Measurements from ENCODE around the gene DUOX2.
"Not testable (repeated sequence)": the region's sequence is repeated elsewhere in the genome, so short reads cannot be mapped to it uniquely, and the experiment has no call there.

DNA sequence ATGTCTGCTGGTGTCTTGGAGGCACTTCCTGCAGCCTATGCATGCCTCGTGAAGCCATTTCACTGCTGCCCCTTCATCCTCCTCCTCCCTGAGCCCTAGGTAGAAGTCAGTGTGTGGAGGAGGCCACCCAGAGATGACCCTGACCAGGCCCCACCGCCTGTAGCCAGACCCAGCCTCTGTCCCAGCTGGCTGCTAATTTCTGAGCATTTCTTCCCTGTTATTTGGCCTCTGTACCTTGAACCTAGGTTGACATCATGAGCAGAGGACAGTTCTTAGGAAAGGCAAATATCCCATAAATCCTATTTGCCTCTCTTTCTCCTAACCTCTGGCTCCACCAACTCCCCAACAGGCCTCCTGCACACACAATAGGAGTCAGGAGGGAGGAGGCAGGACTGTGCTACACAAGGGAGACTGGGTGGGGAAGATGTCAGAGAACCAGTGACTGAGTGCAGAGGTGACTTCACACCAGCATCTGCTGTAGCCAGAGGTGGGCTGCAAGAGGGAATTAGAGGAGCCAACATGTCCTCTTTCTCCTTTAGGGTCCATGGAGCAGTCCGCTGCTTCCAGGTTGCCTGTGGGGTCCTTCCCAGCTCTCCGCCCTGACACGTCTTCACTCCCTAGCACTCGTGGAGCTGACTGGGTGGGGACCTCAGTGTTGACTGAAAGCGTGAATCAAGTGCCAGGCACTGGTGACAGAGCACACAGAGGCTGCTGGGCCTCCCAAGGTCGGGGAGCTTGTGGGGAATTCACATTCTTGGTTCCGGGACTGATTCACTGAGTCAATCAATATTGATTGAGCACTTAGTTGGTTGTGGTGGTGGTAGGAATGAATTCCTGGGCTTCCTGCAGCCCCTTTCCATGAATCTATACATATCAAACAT lies 38.3 kb downstream of the DUOX2 start:
- TF ChIP-seq ZNF274 (IDR thresholded peaks at IDR 0.05; ENCODE audit: low read depth, low read length); YY1 (IDR thresholded peaks at IDR 0.05; ENCODE audit: insufficient read depth, insufficient read length): not testable (repeated sequence)
